B cell (primary cell): ENCODE data around the gene CDC25C. TPM values are rescaled to one million over a fixed set of nuclear protein-coding genes. Genes with fewer than 3 reads are reported as not detected.

Experiments used
- ATAC-seq: fragments of 200-7000 bp; cut with Tn5 transposase; one replicate; pipeline ENCODE4 v1.10.0; 2021; ENCODE audit warnings: low read depth, mild to moderate bottlenecking, moderate number of reproducible peaks, moderate library complexity
- CTCF ChIA-PET: fragments of 350-600 bp; sonication (Branson Sonifier 250); formaldehyde crosslinking; loops from one replicate; lab custom pipeline; 2021; ENCODE audit warnings: antibody characterized with exemption, inconsistent platforms; lab: Charles Lee
- POLR2A ChIA-PET: fragments of 350-600 bp; sonication (Branson Sonifier 250); formaldehyde crosslinking; loops from one replicate; lab custom pipeline; 2021; ENCODE audit warnings: antibody characterized with exemption; lab: Charles Lee
- DNase-seq: peaks from one replicate; pipeline ENCODE4 v3.0.0; 2013
- H2AFZ ChIP-seq: 2 replicates; pipeline ENCODE4 v1.6.1; 2012; ENCODE audit warnings: mild to moderate bottlenecking, low read depth, low read length; ENCODE audit not compliant: insufficient read depth, poor library complexity, severe bottlenecking
- H3K27ac ChIP-seq, 2 donors: 1 replicate in 1 of 2; 2 replicates in 1 of 2; pipeline ENCODE4 v1.5.1; 2012 to 2013; ENCODE audit warnings: low read length in 2 of 2, mild to moderate bottlenecking in 2 of 2, moderate library complexity in 1 of 2
- H3K27me3 ChIP-seq, 4 experiments: fragments of 200-600 bp in 1 of 4; sonication (generic) in 1 of 4; replicated peaks in 1 of 4; 1 replicate in 2 of 4; 2 replicates in 2 of 4; pipeline versions ENCODE4 v1.6.1 to v1.7.0; 2013 to 2016; ENCODE audit warnings: low read length in 3 of 4, mild to moderate bottlenecking in 2 of 4, mixed read lengths in 1 of 4, moderate library complexity in 1 of 4; ENCODE audit not compliant: insufficient read depth in 4 of 4, control insufficient read depth in 3 of 4; ENCODE audit errors: control extremely low read depth in 1 of 4
- H3K36me3 ChIP-seq, 2 experiments: replicated peaks in 1 of 2; 1 replicate in 1 of 2; 2 replicates in 1 of 2; pipeline versions ENCODE4 v1.6.1 to v1.7.1; 2013; ENCODE audit warnings: low read length in 1 of 2; ENCODE audit not compliant: insufficient read depth in 2 of 2, control insufficient read depth in 1 of 2; ENCODE audit errors: control extremely low read depth in 1 of 2, extremely low read depth in 1 of 2
- H3K4me1 ChIP-seq, 2 donors: fragments of 200-600 bp in 1 of 2; sonication (generic) in 1 of 2; 1 replicate in 1 of 2; 2 replicates in 1 of 2; pipeline versions ENCODE4 v1.5.1 to v1.6.1; 2013 to 2017; ENCODE audit warnings: low read length in 2 of 2; ENCODE audit not compliant: control insufficient read depth in 2 of 2, insufficient read depth in 2 of 2
- H3K4me2 ChIP-seq: replicated peaks from 2 replicates; pipeline ENCODE3; 2012; ENCODE audit warnings: mild to moderate bottlenecking, low read depth, low read length; ENCODE audit not compliant: poor library complexity, severe bottlenecking
- H3K4me3 ChIP-seq, 5 experiments: fragments of 200-600 bp in 1 of 5; sonication (generic) in 1 of 5; 1 replicate in 3 of 5; 2 replicates in 2 of 5; pipeline versions ENCODE4 v1.5.1 to v1.7.0; 2011 to 2016; ENCODE audit warnings: low read length in 4 of 5, mild to moderate bottlenecking in 4 of 5, low read depth in 2 of 5, control low read depth in 1 of 5, moderate library complexity in 1 of 5; ENCODE audit not compliant: insufficient read depth in 1 of 5; ENCODE audit errors: control extremely low read depth in 1 of 5, extremely low read depth in 1 of 5
- H3K79me2 ChIP-seq: fragments of 200-600 bp; sonication (generic); one replicate; pipeline ENCODE4 v1.6.0; 2016; ENCODE audit warnings: low read length; ENCODE audit not compliant: control insufficient read depth, insufficient read depth
- H3K9ac ChIP-seq: fragments of 200-600 bp; sonication (generic); 2 replicates; pipeline ENCODE4 v1.6.1; 2017; ENCODE audit warnings: mild to moderate bottlenecking, low read length, moderate library complexity
- H3K9me3 ChIP-seq, 3 donors: one replicate each; pipeline versions ENCODE4 v1.6.1 to v1.7.1; 2013; ENCODE audit warnings: low read length in 2 of 3; ENCODE audit not compliant: control insufficient read depth in 2 of 3, insufficient read depth in 1 of 3; ENCODE audit errors: control extremely low read depth in 1 of 3
- H4K20me1 ChIP-seq: 2 replicates; pipeline ENCODE4 v1.6.0; 2012; ENCODE audit warnings: mild to moderate bottlenecking, low read length; ENCODE audit not compliant: insufficient read depth, control insufficient read depth, poor library complexity, severe bottlenecking
- H3K27ac Mint-ChIP-seq: one replicate; pipeline ENCODE4 v1.8.0; 2021; ENCODE audit warnings: mixed read lengths
- H3K27me3 Mint-ChIP-seq: one replicate; pipeline ENCODE4 v1.8.0; 2021; ENCODE audit warnings: mixed read lengths
- H3K4me1 Mint-ChIP-seq: one replicate; pipeline ENCODE4 v1.8.0; 2021; ENCODE audit warnings: mixed read lengths
- H3K4me3 Mint-ChIP-seq: one replicate; pipeline ENCODE4 v1.8.0; 2021; ENCODE audit warnings: mixed read lengths
- H3K9me3 Mint-ChIP-seq: one replicate; pipeline ENCODE4 v1.8.0; 2022; ENCODE audit warnings: mixed read lengths; ENCODE audit not compliant: insufficient read depth
- EZH2 ChIP-seq: IDR thresholded peaks from 2 replicates; pipeline ENCODE4 v1.6.1; 2012; ENCODE audit warnings: borderline replicate concordance, low read depth, mild to moderate bottlenecking, moderate library complexity, low read length; ENCODE audit not compliant: insufficient read depth, poor library complexity, severe bottlenecking
- WGBS: methylation state at CpG from one replicate; pipeline ENCODE4 v1.1.5; 2013; ENCODE audit warnings: missing lambda C conversion rate; ENCODE audit not compliant: insufficient coverage; 5-methylcytosine and 5-hydroxymethylcytosine counted together
- intact Hi-C: fragments of 100-400 bp; cut with micrococcal nuclease; formaldehyde crosslinking; loops from one replicate; pipeline ENCODE4 v1.10.0; 2022
- polyA plus RNA-seq: library from polyadenylated mRNA; depleted of rRNA; stranded (reverse); fragments of >200 nt; gene quantifications from 2 replicates; pipeline ENCODE4 v1.2.3, GENCODE V29; 2012
- total RNA-seq, 2 donors: library from RNA; stranded (reverse); fragments of 120-200 nt in 1 of 2; gene quantifications; 1 replicate in 1 of 2; 2 replicates in 1 of 2; pipeline versions ENCODE4 v1.2.3 to v1.2.4, GENCODE V29; 2013 to 2022
- TF ChIP-seq, protein P1 (sequence below): fragments of 200-600 bp; IDR thresholded peaks from one replicate; pipeline ENCODE4 v1.8.0; 2022; ENCODE audit warnings: antibody characterized with exemption, mild to moderate bottlenecking

Gene CDC25C
- total and polyA plus RNA-seq, 2 donors (not counting 1 experiment from before 2014, with no cell fraction given), result 0.03 TPM; not detected in 1

DNA sequence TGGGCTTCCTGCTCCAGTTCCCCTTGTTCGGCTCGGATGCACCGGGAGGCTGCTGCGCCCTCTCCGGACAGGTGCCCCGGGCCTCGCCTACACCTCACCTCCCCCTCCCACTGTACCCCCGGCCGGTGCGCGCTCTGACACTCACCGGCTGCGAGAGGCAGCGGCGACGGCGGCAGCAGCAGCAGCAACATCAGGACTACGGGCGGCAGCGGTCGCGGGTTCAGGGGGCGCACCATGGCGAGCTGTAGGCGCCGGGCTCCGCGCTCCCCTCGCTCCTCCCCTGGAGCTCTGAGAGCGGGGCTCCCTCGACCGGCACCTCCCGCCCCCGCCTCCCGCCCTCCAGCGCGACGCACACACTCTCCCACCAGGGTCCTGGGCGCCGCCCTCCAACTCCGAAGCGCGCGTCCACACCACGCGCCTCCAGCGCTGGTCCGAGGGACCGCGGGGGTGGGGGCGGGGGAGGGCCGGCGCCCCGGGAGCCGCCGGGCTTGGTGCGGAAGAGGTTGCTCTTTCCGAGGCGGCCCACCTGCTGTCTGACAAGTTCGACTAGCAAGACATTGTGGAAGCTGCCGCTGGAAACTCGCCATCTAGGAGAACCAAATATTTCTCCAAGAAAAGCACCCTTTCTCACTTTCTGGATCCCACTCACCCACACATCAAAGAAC, 57.3 kb downstream of the CDC25C start, which contains the start of gene GFRA3:
Gene GFRA3 (minus strand): TSS at position 433 of the 665 bp plus-strand sequence. CDS start 197 bp downstream, at position 236.
- ChIA-PET POLR2A (interaction anchor here (0.5 kb wide), 1 partner anchor 187 kb away, joined by 6 read pairs; no protein-coding TSS in a partner anchor), CTCF (no interaction called here)
- intact Hi-C loops, result no loop called here
- DNase-seq (peak; percentile 12), ATAC-seq (peak; percentile 17)
- peaks cover 0 to 23% (median 8%) of the 10 kb centered on the region in 4 experiments for H3K27me3 ChIP-seq
- TF ChIP-seq, protein P1, sequence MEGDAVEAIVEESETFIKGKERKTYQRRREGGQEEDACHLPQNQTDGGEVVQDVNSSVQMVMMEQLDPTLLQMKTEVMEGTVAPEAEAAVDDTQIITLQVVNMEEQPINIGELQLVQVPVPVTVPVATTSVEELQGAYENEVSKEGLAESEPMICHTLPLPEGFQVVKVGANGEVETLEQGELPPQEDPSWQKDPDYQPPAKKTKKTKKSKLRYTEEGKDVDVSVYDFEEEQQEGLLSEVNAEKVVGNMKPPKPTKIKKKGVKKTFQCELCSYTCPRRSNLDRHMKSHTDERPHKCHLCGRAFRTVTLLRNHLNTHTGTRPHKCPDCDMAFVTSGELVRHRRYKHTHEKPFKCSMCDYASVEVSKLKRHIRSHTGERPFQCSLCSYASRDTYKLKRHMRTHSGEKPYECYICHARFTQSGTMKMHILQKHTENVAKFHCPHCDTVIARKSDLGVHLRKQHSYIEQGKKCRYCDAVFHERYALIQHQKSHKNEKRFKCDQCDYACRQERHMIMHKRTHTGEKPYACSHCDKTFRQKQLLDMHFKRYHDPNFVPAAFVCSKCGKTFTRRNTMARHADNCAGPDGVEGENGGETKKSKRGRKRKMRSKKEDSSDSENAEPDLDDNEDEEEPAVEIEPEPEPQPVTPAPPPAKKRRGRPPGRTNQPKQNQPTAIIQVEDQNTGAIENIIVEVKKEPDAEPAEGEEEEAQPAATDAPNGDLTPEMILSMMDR, result no peak
- TF ChIP-seq EZH2, result no peak
- no peaks in the 10 kb centered on the region for H3K79me2 ChIP-seq
- no peaks in the 10 kb centered on the region for H3K9me3 Mint-ChIP-seq
- H3K4me1 Mint-ChIP-seq, result peaks cover 9% of the 10 kb centered on the region
- H3K9ac ChIP-seq, result peak within 1 kb of the TSS; percentile 34
- H4K20me1 ChIP-seq, result no peaks in the 10 kb centered on the region
- H3K4me3 ChIP-seq, result peak within 1 kb of the TSS in 3 of 5 experiments; percentile 15 to 34 (median 33)
- peaks cover 29% of the 10 kb centered on the region for H3K27me3 Mint-ChIP-seq
- peak within 1 kb of the TSS; percentile 56 for H2AFZ ChIP-seq
- no peak within 1 kb of the TSS for H3K27ac Mint-ChIP-seq
- H3K9me3 ChIP-seq, result no peaks in the 10 kb centered on the region
- H3K4me1 ChIP-seq, result peaks cover 0 to 4% of the 10 kb centered on the region in 2 donors
- H3K36me3 ChIP-seq, result no peaks in the 10 kb centered on the region
- peak within 1 kb of the TSS; percentile 73 for H3K4me3 Mint-ChIP-seq
- H3K27ac ChIP-seq, result no peak within 1 kb of the TSS
- 2% methylated on average over 62 of the region's 62 CpGs for WGBS
- H3K4me2 ChIP-seq, result peak within 1 kb of the TSS; percentile 72

DNA sequence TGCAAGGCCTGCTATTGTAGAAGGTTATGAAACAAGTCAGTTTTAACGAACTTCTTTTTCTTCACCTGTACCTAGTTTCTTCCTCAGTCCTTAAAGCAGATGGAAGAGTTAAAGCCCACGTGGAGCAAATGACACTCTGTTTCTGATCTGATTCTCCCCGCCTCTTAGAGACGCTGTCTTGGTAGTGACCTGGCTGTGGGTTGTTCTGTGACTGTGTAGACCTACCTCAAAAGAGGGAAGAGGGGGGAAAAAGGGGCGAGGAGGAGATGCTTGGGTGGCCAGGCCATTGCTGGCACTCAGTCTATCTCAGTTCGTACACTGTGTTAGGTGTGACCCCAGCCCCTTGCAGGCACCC, 57.8 kb downstream of the CDC25C start:
- intact Hi-C loops, result no loop called here
- peak overlapping the region; percentile 69 for H3K4me3 Mint-ChIP-seq
- H3K4me1 ChIP-seq, result peaks cover 0 to 4% of the 10 kb centered on the region in 2 donors

More for the DNA sequence above, 57.8 kb downstream of the CDC25C start:
- no peaks in the 10 kb centered on the region for H3K79me2 ChIP-seq
- TF ChIP-seq, protein P1, result no peak
- no peak for TF ChIP-seq EZH2
- peaks cover 32% of the 10 kb centered on the region for H3K27me3 Mint-ChIP-seq
- no peaks in the 10 kb centered on the region for H4K20me1 ChIP-seq
- H3K27ac ChIP-seq, result no peak overlapping the region
- no peak overlapping the region for H3K4me3 ChIP-seq
- peaks cover 0 to 23% (median 8%) of the 10 kb centered on the region in 4 experiments for H3K27me3 ChIP-seq
- ATAC-seq, result no peak
- no peaks in the 10 kb centered on the region for H3K36me3 ChIP-seq
- no peak for DNase-seq
- peak overlapping the region; percentile 56 for H2AFZ ChIP-seq
- peak overlapping the region; percentile 72 for H3K4me2 ChIP-seq
- no peaks in the 10 kb centered on the region for H3K9me3 Mint-ChIP-seq
- CTCF ChIA-PET, result no interaction called here
- H3K9ac ChIP-seq, result peak overlapping the region; percentile 34
- no peak overlapping the region for H3K27ac Mint-ChIP-seq
- 55% methylated on average over 4 of the region's 6 CpGs for WGBS
- peaks cover 9% of the 10 kb centered on the region for H3K4me1 Mint-ChIP-seq
- POLR2A ChIA-PET, result interaction anchor here (0.5 kb wide), 1 partner anchor 186 kb away, joined by 6 read pairs; no protein-coding TSS in a partner anchor
- H3K9me3 ChIP-seq, result no peaks in the 10 kb centered on the region
